GM12874 (cell line): ENCODE measurements around the gene SLC29A4.

Experiments used
- TF ChIP-seq, protein P1 (sequence below): IDR thresholded peaks from 2 replicates; pipeline ENCODE4 v1.5.1; 2011; ENCODE audit warnings: low read depth, mild to moderate bottlenecking, control low read depth, low read length, moderate library complexity; ENCODE audit not compliant: insufficient read depth

SLC29A4 gene

DNA sequence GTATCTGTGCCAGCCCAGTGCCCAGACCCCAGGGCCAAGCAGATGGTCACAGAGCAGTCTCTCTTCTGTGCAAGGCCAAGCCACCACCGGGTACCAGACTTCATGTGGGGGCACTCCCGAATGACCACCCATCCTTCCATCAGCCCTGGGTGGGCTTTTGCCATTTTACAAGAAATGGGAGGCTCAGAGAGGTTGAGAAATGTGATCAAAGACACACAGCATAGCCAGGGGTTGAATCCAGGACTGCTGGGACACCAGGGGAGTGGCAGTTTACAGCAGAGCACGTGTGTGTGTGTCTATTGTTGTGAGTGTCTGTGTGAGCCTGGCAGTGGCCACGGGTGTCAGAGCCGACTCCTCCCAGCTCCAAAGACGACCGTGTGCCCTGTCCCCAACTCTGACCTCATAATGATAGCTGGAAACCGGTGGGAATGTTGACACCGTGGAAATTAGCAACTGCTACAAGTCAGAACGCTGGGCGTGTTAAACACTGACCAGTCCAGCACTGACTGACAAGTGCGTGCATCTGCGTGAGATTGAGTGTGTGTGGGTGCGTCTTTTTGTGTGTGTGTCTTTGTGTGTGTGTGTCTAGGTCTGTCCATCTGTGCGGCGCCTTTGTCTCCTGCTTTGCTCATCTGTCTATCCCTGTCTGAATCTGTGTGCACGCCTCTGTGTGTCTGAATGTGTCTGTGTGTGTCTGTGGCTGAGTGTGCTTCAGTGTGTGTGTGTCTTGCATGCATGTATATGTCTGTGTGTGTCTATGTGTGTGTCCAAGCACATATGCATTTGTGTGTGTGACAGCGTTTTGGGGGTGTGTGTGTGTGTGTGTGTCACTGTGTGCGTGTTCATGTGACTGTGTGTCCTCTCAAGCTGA lies 17.2 kb upstream of the SLC29A4 start:
- TF ChIP-seq, protein P1, sequence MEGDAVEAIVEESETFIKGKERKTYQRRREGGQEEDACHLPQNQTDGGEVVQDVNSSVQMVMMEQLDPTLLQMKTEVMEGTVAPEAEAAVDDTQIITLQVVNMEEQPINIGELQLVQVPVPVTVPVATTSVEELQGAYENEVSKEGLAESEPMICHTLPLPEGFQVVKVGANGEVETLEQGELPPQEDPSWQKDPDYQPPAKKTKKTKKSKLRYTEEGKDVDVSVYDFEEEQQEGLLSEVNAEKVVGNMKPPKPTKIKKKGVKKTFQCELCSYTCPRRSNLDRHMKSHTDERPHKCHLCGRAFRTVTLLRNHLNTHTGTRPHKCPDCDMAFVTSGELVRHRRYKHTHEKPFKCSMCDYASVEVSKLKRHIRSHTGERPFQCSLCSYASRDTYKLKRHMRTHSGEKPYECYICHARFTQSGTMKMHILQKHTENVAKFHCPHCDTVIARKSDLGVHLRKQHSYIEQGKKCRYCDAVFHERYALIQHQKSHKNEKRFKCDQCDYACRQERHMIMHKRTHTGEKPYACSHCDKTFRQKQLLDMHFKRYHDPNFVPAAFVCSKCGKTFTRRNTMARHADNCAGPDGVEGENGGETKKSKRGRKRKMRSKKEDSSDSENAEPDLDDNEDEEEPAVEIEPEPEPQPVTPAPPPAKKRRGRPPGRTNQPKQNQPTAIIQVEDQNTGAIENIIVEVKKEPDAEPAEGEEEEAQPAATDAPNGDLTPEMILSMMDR = no peak

DNA sequence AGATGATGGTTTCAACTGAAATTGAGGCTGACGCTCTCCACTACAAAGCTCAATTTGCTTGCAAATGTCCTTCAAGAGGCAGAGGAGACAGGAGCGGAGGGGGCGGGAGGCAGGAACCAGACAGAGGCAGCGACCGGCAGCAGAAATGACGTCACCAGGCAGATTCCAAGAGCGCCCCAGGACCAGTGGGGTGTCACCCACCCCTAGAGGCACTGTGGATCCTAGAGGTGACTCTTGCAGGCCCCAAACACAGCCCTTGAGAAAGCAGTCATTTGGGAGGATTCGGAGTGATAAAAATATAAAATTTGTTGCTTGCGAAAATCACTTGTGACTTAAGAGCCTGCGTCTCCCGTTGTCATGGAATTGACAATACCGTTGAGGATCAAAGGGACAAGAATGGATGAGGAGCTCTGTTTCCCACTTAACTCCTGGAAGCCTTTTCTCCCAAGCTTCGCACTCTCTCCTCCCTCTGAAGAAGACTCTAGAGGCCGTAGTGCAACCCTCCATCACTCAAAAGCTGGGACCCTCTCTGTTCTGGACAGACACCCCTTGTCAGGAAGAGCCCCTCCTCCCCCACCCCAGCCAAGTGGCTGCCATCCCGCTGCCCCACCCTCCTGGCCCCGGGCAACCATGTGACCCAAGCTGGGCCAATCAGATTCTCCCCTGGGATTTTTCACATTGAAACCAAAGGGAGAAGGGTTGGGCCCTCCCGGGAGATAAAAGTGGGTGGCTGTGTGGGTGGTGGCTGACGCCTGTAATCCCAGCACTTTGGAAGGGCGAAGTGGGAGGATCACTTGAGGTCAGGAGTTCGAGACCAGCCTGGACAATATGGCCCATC lies 16.3 kb upstream of the SLC29A4 start:
- TF ChIP-seq, protein P1 = no peak

DNA sequence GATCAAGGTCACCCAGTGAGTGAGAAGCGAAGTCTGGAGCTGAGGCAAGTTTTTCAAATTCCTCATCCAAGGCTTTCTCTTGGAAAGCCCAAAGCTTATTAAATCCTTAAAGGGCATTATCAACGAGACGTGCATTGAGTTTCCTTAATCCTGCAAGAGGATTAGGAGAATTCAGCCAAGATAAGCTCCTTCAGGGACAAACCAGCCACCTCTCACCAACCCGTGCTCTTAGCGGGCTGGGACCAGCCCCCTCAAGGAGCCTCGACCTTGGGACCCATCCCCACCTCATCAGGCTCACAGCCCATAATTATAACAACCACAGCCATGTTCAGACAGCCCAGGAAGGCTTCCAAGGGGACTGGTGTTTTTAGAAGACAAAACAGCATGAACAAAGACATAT lies 12.0 kb upstream of the SLC29A4 start:
- TF ChIP-seq, protein P1 = no peak

DNA sequence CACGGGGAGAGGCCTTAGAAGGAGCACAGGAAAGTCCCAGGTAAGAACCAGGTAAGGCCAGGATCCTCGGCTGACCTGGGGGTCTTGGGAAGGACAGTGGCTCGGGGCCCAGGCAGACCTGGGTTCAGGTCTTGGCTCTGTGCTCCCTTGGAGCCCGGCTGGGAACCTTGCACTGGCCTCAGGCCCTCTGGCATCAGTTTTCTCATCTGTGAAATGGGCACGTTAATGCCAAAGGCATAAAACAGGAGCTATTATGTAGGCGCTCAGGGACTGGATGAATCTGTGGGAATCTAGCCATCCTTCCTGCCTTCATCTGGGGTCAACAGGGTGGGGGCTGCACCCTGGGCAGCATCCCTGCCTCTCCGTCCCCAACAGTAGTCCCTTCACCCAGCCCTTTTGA lies 8.3 kb upstream of the SLC29A4 start:
- TF ChIP-seq, protein P1 = no peak

DNA sequence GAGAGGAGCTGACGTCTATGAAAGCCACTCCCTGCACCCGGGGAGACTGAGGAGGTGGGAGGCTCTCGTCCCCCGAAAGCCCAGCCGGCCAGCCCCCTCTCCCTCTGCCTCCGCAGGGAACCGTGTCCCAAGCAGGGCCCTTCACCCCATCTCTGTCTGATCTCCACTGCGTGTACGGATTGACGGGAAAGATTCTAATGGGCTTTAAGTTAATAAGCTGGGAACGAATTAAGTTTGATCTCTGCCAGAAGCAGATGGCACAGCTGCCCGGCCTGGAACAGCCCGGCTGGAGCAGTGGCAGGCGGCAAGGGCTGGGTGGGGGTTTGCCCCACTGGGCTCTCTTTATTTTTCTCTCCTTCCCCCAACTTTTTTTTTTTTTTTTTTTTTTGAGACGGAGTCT lies 6.1 kb upstream of the SLC29A4 start:
- TF ChIP-seq, protein P1 = no peak

DNA sequence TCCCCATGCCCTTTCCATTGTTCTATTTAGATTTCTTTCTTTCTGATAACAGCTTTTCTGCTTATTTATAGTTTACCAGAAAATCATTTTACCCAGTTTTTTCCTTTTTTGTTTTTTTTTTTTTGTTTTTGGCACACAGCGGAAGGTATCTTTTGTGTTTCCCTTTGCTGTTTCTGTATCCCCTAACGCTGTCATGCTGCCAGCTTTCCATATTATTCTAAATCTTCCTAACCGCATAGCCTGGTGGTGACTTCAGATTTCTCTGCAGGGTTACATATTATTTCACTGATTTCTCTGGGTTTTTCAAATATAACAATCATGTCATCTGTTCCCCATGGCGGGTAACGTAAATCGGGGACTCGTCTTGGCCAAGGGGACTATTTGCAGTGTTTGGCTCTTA lies 4.0 kb upstream of the SLC29A4 start:
- TF ChIP-seq, protein P1 = no peak

DNA sequence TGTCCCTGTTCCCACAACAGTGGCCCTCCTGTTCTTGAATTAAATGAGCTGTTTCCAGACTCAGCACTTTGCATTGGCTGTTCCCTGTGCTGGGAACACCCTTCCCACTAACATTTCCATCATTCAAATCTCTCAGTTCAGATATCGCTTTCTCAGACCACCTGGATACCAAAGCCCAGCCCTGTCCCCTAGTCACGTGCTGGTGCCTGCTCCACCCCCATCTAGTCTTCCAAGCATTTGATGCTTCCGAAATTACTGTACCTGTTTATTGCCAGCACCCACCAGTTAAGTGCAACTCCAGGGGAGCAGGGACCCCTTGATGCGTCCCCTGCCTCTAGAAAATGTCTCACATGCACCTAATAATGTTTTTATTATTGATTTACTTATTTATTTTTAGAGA lies 3.0 kb upstream of the SLC29A4 start:
- TF ChIP-seq, protein P1 = no peak
